BLaER1 treated with 17β-estradiol and CSF1 and Interleukin-3, amounts not matched to agents 10 nM and 100 nM (cell line): Measurements from ENCODE around the gene CHID1.
A peak's percentile ranks its signal among the peaks of the same experiment; 100 is the strongest.

Experiments
- H3K27ac ChIP-seq, 11 experiments: shearing (Covaris generic); formaldehyde crosslinking; 2 replicates each; pipeline ENCODE4 v1.8.1; 2022
- H3K27me3 ChIP-seq, 11 experiments: shearing (Covaris generic); formaldehyde crosslinking; 2 replicates each; pipeline ENCODE4 v1.8.1; 2022
- H3K36me3 ChIP-seq, 11 experiments: shearing (Covaris generic); formaldehyde crosslinking; 2 replicates each; pipeline ENCODE4 v1.8.1; 2022
- H3K4me1 ChIP-seq, 10 experiments: shearing (Covaris generic); formaldehyde crosslinking; 2 replicates each; pipeline ENCODE4 v1.8.1; 2022
- H3K4me2 ChIP-seq, 11 experiments: shearing (Covaris generic); formaldehyde crosslinking; 2 replicates each; pipeline ENCODE4 v1.8.1; 2022
- H3K4me3 ChIP-seq, 10 experiments: shearing (Covaris generic); formaldehyde crosslinking; 2 replicates each; pipeline ENCODE4 v1.8.1; 2022
- H3K9ac ChIP-seq, 11 experiments: shearing (Covaris generic); formaldehyde crosslinking; 2 replicates each; pipeline ENCODE4 v1.8.1; 2022
- H3K9me3 ChIP-seq, 11 experiments: shearing (Covaris generic); formaldehyde crosslinking; replicated peaks in 1 of 11; 2 replicates each; pipeline ENCODE4 v1.8.1; 2022
- H4K20me1 ChIP-seq, 11 experiments: shearing (Covaris generic); formaldehyde crosslinking; 2 replicates each; pipeline ENCODE4 v1.8.1; 2022
- Cebpa-rat ChIP-seq, 11 experiments: shearing (Covaris generic); IDR thresholded peaks; 2 replicates each; pipeline ENCODE4 v1.8.1; 2022

The CHID1 gene

GRCh38 chr11:952406-953385 lies 42.1 kb upstream of the CHID1 start:
- Histone ChIP-seq H3K4me1 (peaks cover 34 to 50% (median 46%) of the 10 kb centered on the region in 10 experiments), H3K9me3 (peaks cover 22 to 27% (median 24%) of the 10 kb centered on the region in 11 experiments), H3K4me2 (peak overlapping the region; percentile 52 to 78 (median 70); a peak in 17 of 22 replicates), H3K9ac (0 out of 22 replicates have a peak overlapping the region, but pooled peaks of 2 of the 11 experiments have one; percentile 9 to 45), H4K20me1 (peaks cover 63 to 99% (median 71%) of the 10 kb centered on the region in 11 experiments), H3K27ac (no peak overlapping the region), H3K4me3 (no peak overlapping the region), H3K27me3 (no peaks in the 10 kb centered on the region), H3K36me3 (peaks cover 38 to 85% (median 51%) of the 10 kb centered on the region in 11 experiments)
- TF ChIP-seq Cebpa-rat (IDR thresholded peaks at IDR 0.05) = no peak

GRCh38 chr11:951507-951906 lies 40.9 kb upstream of the CHID1 start:
- Histone ChIP-seq H3K9ac (no peak overlapping the region), H4K20me1 (peaks cover 51 to 99% (median 59%) of the 10 kb centered on the region in 11 experiments), H3K27me3 (no peaks in the 10 kb centered on the region), H3K27ac (no peak overlapping the region), H3K4me1 (peaks cover 34 to 49% (median 45%) of the 10 kb centered on the region in 10 experiments), H3K4me2 (peak overlapping the region in 1 of 11 experiments; percentile 13; a peak in 1 of 22 replicates), H3K9me3 (peaks cover 26 to 38% (median 33%) of the 10 kb centered on the region in 11 experiments), H3K36me3 (peaks cover 39 to 85% (median 51%) of the 10 kb centered on the region in 11 experiments), H3K4me3 (no peak overlapping the region)
- TF ChIP-seq Cebpa-rat (IDR thresholded peaks at IDR 0.05) = no peak

- Histone ChIP-seq H3K9me3 (peaks cover 26 to 44% (median 33%) of the 10 kb centered on the region in 11 experiments), H3K27me3 (no peaks in the 10 kb centered on the region), H3K36me3 (peaks cover 63 to 98% (median 79%) of the 10 kb centered on the region in 11 experiments), H4K20me1 (peaks cover 36 to 99% (median 56%) of the 10 kb centered on the region in 11 experiments), H3K9ac (no peak overlapping the region), H3K4me3 (no peak overlapping the region), H3K4me1 (peaks cover 4 to 22% (median 12%) of the 10 kb centered on the region in 10 experiments; a peak in 18 of 20 replicates), H3K27ac (no peak overlapping the region), H3K4me2 (no peak overlapping the region)
- no peak for TF ChIP-seq Cebpa-rat (IDR thresholded peaks at IDR 0.05)
Measured at GRCh38 chr11:947744-948143, 37.1 kb upstream of the CHID1 start.

GRCh38 chr11:945986-946385 lies 35.4 kb upstream of the CHID1 start:
- H3K4me3 ChIP-seq = no peak overlapping the region
- H3K4me2 ChIP-seq = peak overlapping the region in 1 of 11 experiments; percentile 1; a peak in 2 of 22 replicates
- H4K20me1 ChIP-seq = peaks cover 32 to 99% (median 55%) of the 10 kb centered on the region in 11 experiments; a peak in 21 of 22 replicates
- H3K4me1 ChIP-seq = peaks cover 5 to 31% (median 11%) of the 10 kb centered on the region in 10 experiments; a peak in 19 of 20 replicates
- peaks cover 26 to 44% (median 33%) of the 10 kb centered on the region in 11 experiments for H3K9me3 ChIP-seq
- no peak overlapping the region for H3K9ac ChIP-seq
- H3K27me3 ChIP-seq = no peaks in the 10 kb centered on the region
- peaks cover 63 to 86% (median 82%) of the 10 kb centered on the region in 11 experiments for H3K36me3 ChIP-seq
- TF ChIP-seq Cebpa-rat (IDR thresholded peaks at IDR 0.05) = peak in 4 of 11 experiments; percentile 8 to 61 (median 20); a peak in 2 of 22 replicates
- no peak overlapping the region for H3K27ac ChIP-seq

GRCh38 chr11:944711-945470 lies 34.3 kb upstream of the CHID1 start:
- TF ChIP-seq Cebpa-rat (IDR thresholded peaks at IDR 0.05) = no peak
- Histone ChIP-seq H3K27ac (no peak overlapping the region), H3K9me3 (peaks cover 26 to 39% (median 31%) of the 10 kb centered on the region in 11 experiments), H3K4me1 (peaks cover 16 to 40% (median 22%) of the 10 kb centered on the region in 10 experiments), H3K4me2 (no peak overlapping the region), H4K20me1 (peaks cover 43 to 99% (median 63%) of the 10 kb centered on the region in 11 experiments; a peak in 21 of 22 replicates), H3K36me3 (peaks cover 54 to 82% (median 72%) of the 10 kb centered on the region in 11 experiments), H3K9ac (no peak overlapping the region), H3K4me3 (no peak overlapping the region), H3K27me3 (no peaks in the 10 kb centered on the region)

- Histone ChIP-seq H3K9me3 (peaks cover 5 to 19% (median 10%) of the 10 kb centered on the region in 11 experiments; a peak in 19 of 22 replicates), H3K9ac (peak overlapping the region in 2 of 11 experiments; percentile 5 to 27; a peak in 3 of 22 replicates), H3K4me2 (peak overlapping the region in 3 of 11 experiments; percentile 31 to 53 (median 35); a peak in 5 of 22 replicates), H3K4me3 (no peak overlapping the region), H3K27me3 (no peaks in the 10 kb centered on the region), H3K36me3 (peaks cover 33 to 63% (median 51%) of the 10 kb centered on the region in 11 experiments), H3K27ac (peak overlapping the region in 6 of 11 experiments; percentile 11 to 68 (median 32); a peak in 7 of 22 replicates), H4K20me1 (peaks cover 59 to 100% (median 84%) of the 10 kb centered on the region in 11 experiments), H3K4me1 (peaks cover 30 to 52% (median 41%) of the 10 kb centered on the region in 10 experiments)
- no peak for TF ChIP-seq Cebpa-rat (IDR thresholded peaks at IDR 0.05)
Measured at GRCh38 chr11:942823-943222, 32.2 kb upstream of the CHID1 start.

- Histone ChIP-seq H3K9ac (peak overlapping the region in 4 of 11 experiments; percentile 2 to 64 (median 22); a peak in 3 of 22 replicates), H3K4me3 (no peak overlapping the region), H3K27ac (peak overlapping the region in 6 of 11 experiments; percentile 2 to 48 (median 10); a peak in 4 of 22 replicates), H3K36me3 (peaks cover 12 to 43% (median 33%) of the 10 kb centered on the region in 11 experiments), H4K20me1 (peaks cover 74 to 100% (median 97%) of the 10 kb centered on the region in 11 experiments), H3K27me3 (no peaks in the 10 kb centered on the region), H3K4me2 (peak overlapping the region in 10 of 11 experiments; percentile 0 to 56 (median 26); a peak in 17 of 22 replicates), H3K9me3 (peaks cover 0 to under 1% (median 0%) of the 10 kb centered on the region in 11 experiments; a peak in 1 of 22 replicates), H3K4me1 (peaks cover 48 to 74% (median 59%) of the 10 kb centered on the region in 10 experiments)
- TF ChIP-seq Cebpa-rat (IDR thresholded peaks at IDR 0.05) = no peak
Measured at GRCh38 chr11:940496-941135, 30.0 kb upstream of the CHID1 start.
